ENCODE results near the gene AK9.

The AK9 gene

GRCh38 chr6:109508166-109508860, 182.7 kb downstream of the AK9 start:
- no peak for TF ChIP-seq REST (IDR thresholded peaks at IDR 0.05; ENCODE audit: insufficient read depth in 1 of 2, low read depth in 2 of 2, low read length in 2 of 2)
- TF ChIP-seq FOXP2 (optimal IDR thresholded peaks at IDR 0.05; ENCODE audit: borderline replicate concordance, extremely low read depth, extremely low read length, insufficient read depth): no peak
- no peak for TF ChIP-seq POLR2AphosphoS5 (IDR thresholded peaks at IDR 0.05; ENCODE audit: low read depth, low read length)
- TF ChIP-seq TAF1 (IDR thresholded peaks at IDR 0.05; ENCODE audit: borderline replicate concordance, insufficient read depth, low read length): no peak
- TF ChIP-seq SIN3A (IDR thresholded peaks at IDR 0.05; ENCODE audit: borderline replicate concordance, insufficient read depth, low read length): no peak

- TF ChIP-seq REST (IDR thresholded peaks at IDR 0.05; ENCODE audit: insufficient read depth in 1 of 2, low read depth in 2 of 2, low read length in 2 of 2): no peak
- TF ChIP-seq POLR2AphosphoS5 (IDR thresholded peaks at IDR 0.05; ENCODE audit: low read depth, low read length): no peak
- TF ChIP-seq TAF1 (IDR thresholded peaks at IDR 0.05; ENCODE audit: borderline replicate concordance, insufficient read depth, low read length): no peak
- no peak for TF ChIP-seq SIN3A (IDR thresholded peaks at IDR 0.05; ENCODE audit: borderline replicate concordance, insufficient read depth, low read length)
- TF ChIP-seq FOXP2 (optimal IDR thresholded peaks at IDR 0.05; ENCODE audit: borderline replicate concordance, extremely low read depth, extremely low read length, insufficient read depth): no peak
Observed at GRCh38 chr6:109507490-109508072, 183.4 kb downstream of the AK9 start.

- TF ChIP-seq REST (IDR thresholded peaks at IDR 0.05; ENCODE audit: insufficient read depth in 1 of 2, low read depth in 2 of 2, low read length in 2 of 2) (no peak), FOXP2 (optimal IDR thresholded peaks at IDR 0.05; ENCODE audit: borderline replicate concordance, extremely low read depth, extremely low read length, insufficient read depth) (no peak), POLR2AphosphoS5 (IDR thresholded peaks at IDR 0.05; ENCODE audit: low read depth, low read length) (no peak), TAF1 (IDR thresholded peaks at IDR 0.05; ENCODE audit: borderline replicate concordance, insufficient read depth, low read length) (no peak), SIN3A (IDR thresholded peaks at IDR 0.05; ENCODE audit: borderline replicate concordance, insufficient read depth, low read length) (no peak)
Observed at GRCh38 chr6:109506841-109507240, 184.2 kb downstream of the AK9 start.

GRCh38 chr6:109506314-109506713, 184.7 kb downstream of the AK9 start:
- TF ChIP-seq FOXP2 (optimal IDR thresholded peaks at IDR 0.05; ENCODE audit: borderline replicate concordance, extremely low read depth, extremely low read length, insufficient read depth) (no peak), SIN3A (IDR thresholded peaks at IDR 0.05; ENCODE audit: borderline replicate concordance, insufficient read depth, low read length) (no peak), POLR2AphosphoS5 (IDR thresholded peaks at IDR 0.05; ENCODE audit: low read depth, low read length) (no peak)

- no peak for TF ChIP-seq SIN3A (IDR thresholded peaks at IDR 0.05; ENCODE audit: borderline replicate concordance, insufficient read depth, low read length)
- TF ChIP-seq FOXP2 (optimal IDR thresholded peaks at IDR 0.05; ENCODE audit: borderline replicate concordance, extremely low read depth, extremely low read length, insufficient read depth): no peak
- no peak for TF ChIP-seq REST (IDR thresholded peaks at IDR 0.05; ENCODE audit: insufficient read depth in 1 of 2, low read depth in 2 of 2, low read length in 2 of 2)
- TF ChIP-seq TAF1 (IDR thresholded peaks at IDR 0.05; ENCODE audit: borderline replicate concordance, insufficient read depth, low read length): no peak
- no peak for TF ChIP-seq POLR2AphosphoS5 (IDR thresholded peaks at IDR 0.05; ENCODE audit: low read depth, low read length)
Observed at GRCh38 chr6:109503327-109504224, 187.4 kb downstream of the AK9 start.
